Activated T-helper 17 cell treated with anti-CD3 and anti-CD28 coated beads, Interleukin-2, amount 50 U/mL, for 72 hours (primary cell): ENCODE measurements around the gene RSBN1L. TPM values are rescaled to one million over a fixed set of nuclear protein-coding genes. Genes with fewer than 3 reads are reported as not detected.

Experiments used
- ATAC-seq: fragments of 150-1000 bp; cut with Tn5 transposase; replicated peaks from 2 replicates; pipeline ENCODE4 v1.10.0; 2021; ENCODE audit warnings: mild to moderate bottlenecking, moderate library complexity
- H3K27ac Mint-ChIP-seq: one replicate; pipeline ENCODE4 v1.8.0; 2022; ENCODE audit warnings: mixed read lengths
- H3K27me3 Mint-ChIP-seq: one replicate; pipeline ENCODE4 v1.8.0; 2022; ENCODE audit warnings: mixed read lengths
- H3K36me3 Mint-ChIP-seq: one replicate; pipeline ENCODE4 v1.8.0; 2022; ENCODE audit warnings: low read depth, mild to moderate bottlenecking, mixed read lengths
- H3K4me1 Mint-ChIP-seq: one replicate; pipeline ENCODE4 v1.8.0; 2022; ENCODE audit warnings: mixed read lengths
- H3K4me3 Mint-ChIP-seq: one replicate; pipeline ENCODE4 v1.8.0; 2022; ENCODE audit warnings: mild to moderate bottlenecking, mixed read lengths
- H3K9me3 Mint-ChIP-seq: one replicate; pipeline ENCODE4 v1.8.0; 2022; ENCODE audit warnings: mixed read lengths
- total RNA-seq, 2 donors: library from RNA; stranded (reverse); gene quantifications; one replicate each; pipeline ENCODE4 v1.2.3, GENCODE V29; 2022

The RSBN1L gene
- total RNA-seq, 2 donors from 2014 or later = 15.1 to 21.6 TPM

DNA sequence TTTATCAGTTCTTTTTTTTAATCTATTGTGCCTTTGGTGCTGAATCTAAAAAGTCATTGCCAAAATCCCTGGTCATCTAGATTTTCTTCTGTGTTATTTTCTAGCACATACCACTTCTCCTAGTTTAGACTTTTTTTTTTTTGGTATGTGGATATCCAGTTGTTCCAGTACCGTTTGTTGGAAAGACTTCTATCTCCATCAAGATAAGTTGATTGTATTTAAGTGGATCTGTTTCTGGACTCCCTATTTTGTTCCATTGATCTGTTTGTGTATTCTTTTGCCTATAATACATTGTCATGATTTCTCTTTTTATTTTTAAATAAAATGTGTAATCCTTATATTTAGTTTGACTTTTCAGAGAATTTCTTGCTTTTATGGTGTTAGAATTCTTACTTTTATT is 35.5 kb downstream of the RSBN1L start:
- peaks cover 28% of the 10 kb centered on the region for H3K4me1 Mint-ChIP-seq
- H3K4me3 Mint-ChIP-seq = no peak overlapping the region
- H3K9me3 Mint-ChIP-seq = no peaks in the 10 kb centered on the region
- H3K27me3 Mint-ChIP-seq = no peaks in the 10 kb centered on the region
- peaks cover 20% of the 10 kb centered on the region for H3K36me3 Mint-ChIP-seq
- H3K27ac Mint-ChIP-seq = no peak overlapping the region
- ATAC-seq = no peak

DNA sequence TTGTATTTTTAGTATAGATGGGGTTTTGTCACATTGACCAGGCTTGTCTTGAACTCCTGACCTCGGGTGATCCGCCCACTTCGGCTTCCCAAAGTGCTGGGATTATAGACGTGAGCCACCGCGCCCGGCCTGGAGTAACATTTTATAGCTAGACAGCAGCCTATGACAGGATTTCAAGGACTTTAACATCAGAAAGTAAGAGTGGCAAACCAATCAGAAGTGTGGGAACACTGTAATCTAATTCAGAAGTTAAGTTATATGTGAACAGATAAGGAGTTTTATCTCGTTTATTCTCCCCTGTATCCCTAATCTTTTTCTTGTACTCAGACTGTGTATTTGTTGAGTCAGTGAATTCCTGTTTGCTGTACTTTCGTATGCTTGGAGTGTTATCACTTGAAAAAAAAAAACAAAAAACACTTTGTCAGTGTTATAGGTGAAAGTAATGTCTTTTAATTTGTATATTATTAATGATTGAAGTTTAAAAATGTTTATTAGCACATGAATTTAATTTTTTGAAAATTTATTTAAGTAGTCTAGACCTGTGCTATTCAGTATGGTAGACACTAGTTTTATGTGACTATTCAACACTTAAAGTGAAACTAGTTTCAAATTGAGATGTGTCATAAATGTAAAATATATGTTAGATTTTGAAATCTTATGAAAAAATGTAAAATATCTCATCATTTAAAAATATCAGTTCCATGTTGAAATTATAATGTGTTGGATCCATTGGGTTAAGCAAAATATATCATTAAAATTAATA is 38.6 kb downstream of the RSBN1L start:
- no peaks in the 10 kb centered on the region for H3K27me3 Mint-ChIP-seq
- H3K27ac Mint-ChIP-seq = no peak overlapping the region
- peak; percentile 37 for ATAC-seq
- peaks cover 39% of the 10 kb centered on the region for H3K36me3 Mint-ChIP-seq
- H3K9me3 Mint-ChIP-seq = no peaks in the 10 kb centered on the region
- H3K4me3 Mint-ChIP-seq = no peak overlapping the region
- peaks cover 12% of the 10 kb centered on the region for H3K4me1 Mint-ChIP-seq

DNA sequence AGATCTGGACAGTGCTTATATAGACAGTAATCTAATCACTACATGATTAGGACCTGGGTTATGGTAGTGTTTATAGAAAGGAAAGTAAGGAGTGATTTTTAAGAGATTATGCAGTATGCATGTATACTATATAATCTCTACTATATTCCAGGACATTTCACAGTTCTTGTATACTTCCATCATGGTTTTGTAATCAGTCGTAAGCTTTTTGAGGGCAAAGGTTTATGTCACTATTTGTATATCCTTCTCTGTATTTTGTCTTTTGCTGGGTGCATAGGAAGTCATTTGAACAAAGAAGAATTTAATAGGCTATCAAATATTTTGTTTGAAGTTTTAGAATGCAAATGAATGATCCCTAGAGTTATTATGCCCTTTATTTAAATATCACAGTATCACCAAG is 39.2 kb downstream of the RSBN1L start:
- ATAC-seq = no peak
- Mint-ChIP-seq H3K4me1 (peaks cover 5% of the 10 kb centered on the region), H3K27ac (no peak overlapping the region), H3K4me3 (no peak overlapping the region), H3K27me3 (no peaks in the 10 kb centered on the region), H3K9me3 (no peaks in the 10 kb centered on the region), H3K36me3 (peaks cover 39% of the 10 kb centered on the region)

DNA sequence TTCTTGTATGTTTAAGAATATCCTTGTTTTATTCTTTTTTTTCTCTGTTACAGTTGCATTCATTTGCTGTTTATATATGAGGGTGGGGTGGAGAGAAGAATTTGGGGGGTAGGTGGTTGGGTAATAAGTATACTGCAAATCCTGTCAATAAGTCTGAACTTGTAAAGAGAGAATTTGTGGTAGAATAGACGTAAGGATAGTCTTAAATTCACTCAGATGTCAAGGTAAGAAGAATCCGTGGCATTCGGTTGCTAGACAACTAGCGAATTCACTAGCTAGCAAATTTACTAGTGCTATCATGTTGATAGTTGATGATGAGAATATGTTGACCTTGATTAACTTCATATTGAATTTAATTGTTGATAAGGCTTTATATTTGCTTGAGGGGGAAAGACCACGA is 40.7 kb downstream of the RSBN1L start:
- H3K4me3 Mint-ChIP-seq = no peak overlapping the region
- no peak for ATAC-seq
- peaks cover 40% of the 10 kb centered on the region for H3K36me3 Mint-ChIP-seq
- peaks cover 5% of the 10 kb centered on the region for H3K4me1 Mint-ChIP-seq
- no peaks in the 10 kb centered on the region for H3K27me3 Mint-ChIP-seq
- no peaks in the 10 kb centered on the region for H3K9me3 Mint-ChIP-seq
- H3K27ac Mint-ChIP-seq = no peak overlapping the region

DNA sequence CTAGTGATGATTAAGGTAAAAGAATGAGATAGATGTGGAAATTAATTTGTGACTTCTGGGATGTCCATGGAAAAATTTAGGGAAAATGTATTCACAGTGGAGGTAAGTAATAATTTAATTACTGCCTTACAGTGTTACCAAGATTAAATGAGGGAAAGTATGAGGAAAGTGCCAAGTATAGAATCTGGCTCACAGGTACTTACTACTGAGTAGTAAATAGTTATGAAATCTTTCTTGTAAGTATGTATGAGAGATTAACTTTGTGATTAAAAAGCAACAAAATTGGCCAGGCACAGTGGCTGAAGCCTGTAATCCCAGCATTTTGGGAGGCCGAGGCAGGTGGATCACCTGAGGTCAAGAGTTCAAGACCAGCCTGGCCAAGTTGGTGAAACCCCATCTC is 42.1 kb downstream of the RSBN1L start:
- no peak for ATAC-seq
- H3K27ac Mint-ChIP-seq = no peak overlapping the region
- no peaks in the 10 kb centered on the region for H3K4me1 Mint-ChIP-seq
- peaks cover 49% of the 10 kb centered on the region for H3K36me3 Mint-ChIP-seq
- no peaks in the 10 kb centered on the region for H3K27me3 Mint-ChIP-seq
- no peak overlapping the region for H3K4me3 Mint-ChIP-seq
- no peaks in the 10 kb centered on the region for H3K9me3 Mint-ChIP-seq

DNA sequence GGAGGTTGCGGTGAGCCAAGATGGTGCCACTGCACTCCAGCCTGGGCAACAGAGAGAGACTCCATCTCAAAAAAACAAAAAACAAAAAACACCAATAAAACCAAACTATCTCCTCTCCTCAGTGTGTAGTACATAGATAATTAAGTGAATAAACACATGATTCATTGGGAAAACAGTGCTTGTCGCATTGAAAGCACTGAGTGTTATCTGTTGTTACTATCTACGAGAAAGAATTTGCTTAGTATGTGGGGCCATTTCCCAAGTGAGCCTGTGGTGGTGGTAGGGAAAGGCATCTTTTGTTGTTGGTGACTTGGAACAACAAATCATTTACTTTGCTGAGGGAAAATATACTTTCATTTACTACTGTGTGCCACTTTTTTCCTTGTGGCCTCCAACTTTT is 42.6 kb downstream of the RSBN1L start:
- Mint-ChIP-seq H3K36me3 (peaks cover 53% of the 10 kb centered on the region), H3K27me3 (no peaks in the 10 kb centered on the region), H3K4me3 (no peak overlapping the region), H3K9me3 (no peaks in the 10 kb centered on the region), H3K4me1 (no peaks in the 10 kb centered on the region), H3K27ac (no peak overlapping the region)
- ATAC-seq = no peak

DNA sequence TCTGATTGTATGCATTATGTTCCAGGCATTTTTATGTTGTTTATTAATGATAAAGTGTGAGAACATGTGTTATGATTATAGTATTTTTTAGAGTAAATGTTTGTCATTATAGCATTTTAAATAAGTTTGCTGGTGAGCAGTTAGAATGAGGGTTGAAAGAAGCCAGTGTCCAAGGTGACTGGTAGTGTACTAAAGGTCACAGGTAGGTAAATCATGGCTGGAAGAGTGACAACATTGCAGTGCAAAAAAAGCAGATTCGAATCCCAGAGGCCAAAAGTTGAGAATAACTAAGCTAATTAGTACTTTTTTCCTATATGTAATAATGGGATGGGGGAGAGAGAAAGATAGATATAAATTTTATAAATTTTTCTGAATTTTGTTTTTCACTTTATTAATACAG is 44.0 kb downstream of the RSBN1L start:
- Mint-ChIP-seq H3K4me1 (no peaks in the 10 kb centered on the region), H3K27ac (no peak overlapping the region), H3K36me3 (peaks cover 55% of the 10 kb centered on the region), H3K9me3 (no peaks in the 10 kb centered on the region), H3K4me3 (no peak overlapping the region), H3K27me3 (no peaks in the 10 kb centered on the region)
- no peak for ATAC-seq

DNA sequence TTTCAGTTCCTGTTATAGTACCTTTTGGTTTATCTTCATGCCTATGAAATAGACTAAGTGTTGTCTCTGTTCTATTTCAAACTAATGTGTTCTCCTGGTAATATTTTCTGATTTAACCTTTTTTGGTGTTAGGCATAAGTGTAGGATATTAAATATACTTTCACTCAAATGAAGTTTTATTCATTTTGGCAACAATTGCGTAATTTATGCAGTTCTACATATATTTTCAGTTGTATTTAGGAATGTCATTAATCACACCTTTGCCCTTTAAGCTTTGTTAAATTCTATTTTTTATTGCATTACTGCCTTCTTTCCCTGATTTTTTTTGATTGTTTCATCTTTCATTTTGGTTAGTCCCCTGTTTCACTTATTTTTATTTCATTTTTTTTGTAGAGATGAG is 47.3 kb downstream of the RSBN1L start:
- no peak for ATAC-seq
- H3K36me3 Mint-ChIP-seq = peaks cover 24% of the 10 kb centered on the region
- no peaks in the 10 kb centered on the region for H3K27me3 Mint-ChIP-seq
- H3K27ac Mint-ChIP-seq = peak overlapping the region; percentile 63
- H3K9me3 Mint-ChIP-seq = no peaks in the 10 kb centered on the region
- peaks cover 10% of the 10 kb centered on the region for H3K4me1 Mint-ChIP-seq
- H3K4me3 Mint-ChIP-seq = no peak overlapping the region

DNA sequence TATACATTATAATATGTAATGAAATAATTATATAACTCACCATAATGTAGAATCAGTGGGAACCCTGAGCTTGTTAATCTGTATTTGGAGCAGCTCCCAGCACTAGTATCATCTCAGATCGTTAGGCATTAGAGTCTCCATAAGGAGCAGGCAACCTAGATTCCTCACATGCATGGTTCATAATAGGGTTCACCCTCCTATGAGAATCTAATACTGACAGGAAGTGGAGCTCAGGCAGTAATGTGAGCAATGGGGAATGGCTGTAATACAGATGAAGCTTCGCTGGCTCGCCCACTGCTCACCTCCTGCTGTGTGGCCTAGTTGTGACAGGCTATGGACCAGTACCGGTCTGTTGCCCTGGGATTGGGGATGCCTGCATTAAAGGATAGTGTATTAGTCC is 49.5 kb downstream of the RSBN1L start:
- Mint-ChIP-seq H3K27me3 (no peaks in the 10 kb centered on the region), H3K9me3 (no peaks in the 10 kb centered on the region), H3K27ac (no peak overlapping the region), H3K4me1 (peaks cover 15% of the 10 kb centered on the region), H3K36me3 (peaks cover 32% of the 10 kb centered on the region), H3K4me3 (no peak overlapping the region)
- no peak for ATAC-seq

DNA sequence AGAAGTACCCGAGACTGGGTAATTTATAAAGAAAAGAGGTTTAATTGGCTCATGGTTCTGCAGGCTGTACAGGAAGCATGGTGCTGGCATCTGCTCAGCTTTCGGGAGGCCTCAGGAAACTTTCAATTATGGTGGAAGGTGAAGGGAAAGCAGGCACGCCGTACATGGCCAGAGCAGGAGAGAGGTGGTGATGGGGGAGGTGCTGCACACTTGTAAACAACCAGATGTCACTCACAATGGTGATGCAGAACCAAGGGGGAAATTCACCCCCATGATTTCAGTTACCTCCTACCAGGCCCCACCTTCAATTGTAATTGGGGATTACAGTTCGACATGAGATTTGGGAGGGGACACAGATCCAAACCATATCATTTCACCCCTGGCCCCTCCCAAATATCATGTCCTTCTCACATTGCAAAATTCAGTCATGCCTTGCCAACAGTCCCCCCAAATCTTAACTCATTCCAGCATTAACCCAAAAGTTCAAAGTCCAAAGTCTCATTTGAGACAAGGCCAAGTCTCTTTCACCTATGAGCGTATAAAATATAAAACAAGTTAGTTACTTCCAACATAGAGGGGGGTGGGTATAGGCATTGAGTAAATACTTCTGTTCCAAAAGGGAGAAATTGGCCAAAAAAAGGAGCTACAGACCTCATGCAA is 50.0 kb downstream of the RSBN1L start:
- Mint-ChIP-seq H3K27me3 (no peaks in the 10 kb centered on the region), H3K4me1 (peaks cover 17% of the 10 kb centered on the region), H3K27ac (no peak overlapping the region), H3K4me3 (no peak overlapping the region), H3K36me3 (peaks cover 37% of the 10 kb centered on the region), H3K9me3 (no peaks in the 10 kb centered on the region)
- no peak for ATAC-seq

DNA sequence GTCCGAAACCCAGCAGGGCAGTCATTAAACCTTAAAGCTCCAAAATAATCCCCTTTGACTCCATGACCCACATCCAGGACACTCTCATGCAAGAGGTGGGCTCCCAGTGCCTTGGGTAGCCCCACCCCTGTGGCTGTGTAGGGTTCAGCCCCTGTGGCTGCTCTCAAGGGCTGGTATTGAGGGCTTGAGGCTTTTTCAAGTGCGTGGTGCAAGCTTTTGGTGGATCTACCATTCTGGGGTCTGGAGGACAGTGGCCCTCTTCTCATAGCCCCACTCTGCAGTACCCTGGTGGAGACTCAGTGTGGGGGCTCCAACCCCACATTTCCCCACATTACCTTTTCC is 50.5 kb downstream of the RSBN1L start:
- no peaks in the 10 kb centered on the region for H3K9me3 Mint-ChIP-seq
- H3K27me3 Mint-ChIP-seq = no peaks in the 10 kb centered on the region
- peak overlapping the region; percentile 59 for H3K27ac Mint-ChIP-seq
- H3K4me3 Mint-ChIP-seq = no peak overlapping the region
- H3K4me1 Mint-ChIP-seq = peaks cover 17% of the 10 kb centered on the region
- no peak for ATAC-seq
- H3K36me3 Mint-ChIP-seq = peaks cover 41% of the 10 kb centered on the region

DNA sequence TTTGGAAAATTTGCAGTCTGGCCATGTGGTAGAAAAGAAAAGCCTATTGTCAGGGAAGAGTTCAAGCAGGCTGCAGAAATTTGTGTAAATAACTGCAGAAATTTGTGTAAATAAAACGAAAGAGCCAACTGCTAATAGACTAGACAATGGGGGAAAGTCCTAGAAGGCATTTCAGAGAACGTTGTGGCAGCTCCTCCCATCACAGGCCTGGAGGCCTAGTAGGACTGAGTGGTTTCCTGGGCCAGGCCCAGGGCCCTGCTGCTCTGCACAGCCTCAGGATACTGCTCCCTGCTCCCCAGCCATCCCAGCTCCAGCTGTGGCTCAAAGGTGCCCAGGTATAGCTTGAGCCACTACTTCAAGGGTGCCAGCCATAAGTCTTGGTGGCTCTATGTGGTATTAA is 50.9 kb downstream of the RSBN1L start:
- Mint-ChIP-seq H3K27me3 (no peaks in the 10 kb centered on the region), H3K4me3 (no peak overlapping the region), H3K9me3 (no peaks in the 10 kb centered on the region), H3K27ac (peak overlapping the region; percentile 59), H3K4me1 (peaks cover 20% of the 10 kb centered on the region), H3K36me3 (peaks cover 39% of the 10 kb centered on the region)
- no peak for ATAC-seq

DNA sequence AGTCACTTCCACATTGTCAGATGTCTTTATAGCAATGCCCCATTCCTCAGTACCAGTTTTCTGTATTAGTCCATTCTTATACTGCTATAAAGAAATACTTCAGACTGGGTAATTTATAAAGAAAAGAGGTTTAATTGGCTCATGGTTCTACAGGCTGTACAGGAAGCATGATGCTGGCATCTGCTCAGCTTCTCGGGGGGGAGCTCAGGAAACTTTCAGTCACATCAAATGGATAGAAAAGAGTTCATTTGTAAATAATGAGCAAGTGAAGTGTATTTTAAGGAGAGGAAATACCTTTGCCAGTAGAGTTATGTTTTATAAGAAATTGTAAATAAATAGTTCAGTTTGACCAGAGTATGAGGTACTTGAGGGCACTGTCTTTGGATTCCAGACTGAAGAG is 51.5 kb downstream of the RSBN1L start:
- H3K27me3 Mint-ChIP-seq = no peaks in the 10 kb centered on the region
- H3K9me3 Mint-ChIP-seq = no peaks in the 10 kb centered on the region
- H3K4me3 Mint-ChIP-seq = no peak overlapping the region
- H3K4me1 Mint-ChIP-seq = peaks cover 25% of the 10 kb centered on the region
- no peak for ATAC-seq
- H3K27ac Mint-ChIP-seq = peak overlapping the region; percentile 59
- H3K36me3 Mint-ChIP-seq = peaks cover 35% of the 10 kb centered on the region

DNA sequence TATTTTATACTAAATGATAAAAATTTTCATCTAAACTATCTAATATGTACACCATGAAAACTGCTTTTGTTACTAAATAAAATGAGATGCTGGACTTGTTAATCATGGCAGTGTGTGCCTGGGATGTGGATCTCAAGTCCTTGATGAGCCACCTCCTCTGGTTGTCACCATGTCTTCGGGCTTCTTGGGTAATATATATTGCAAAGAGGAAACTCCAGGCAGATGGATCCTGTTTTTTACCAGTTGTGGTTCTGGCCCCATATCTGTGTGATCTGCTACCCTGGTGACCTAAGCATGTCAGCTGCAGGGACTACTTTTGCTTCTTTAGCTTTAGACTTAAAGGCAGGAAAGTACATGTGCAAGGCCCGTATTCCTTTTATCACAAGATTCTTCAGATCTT is 55.8 kb downstream of the RSBN1L start:
- Mint-ChIP-seq H3K9me3 (no peaks in the 10 kb centered on the region), H3K36me3 (peaks cover 26% of the 10 kb centered on the region), H3K27me3 (no peaks in the 10 kb centered on the region), H3K27ac (peak overlapping the region; percentile 13), H3K4me3 (no peak overlapping the region), H3K4me1 (peaks cover 32% of the 10 kb centered on the region)
- ATAC-seq = peak; percentile 9

DNA sequence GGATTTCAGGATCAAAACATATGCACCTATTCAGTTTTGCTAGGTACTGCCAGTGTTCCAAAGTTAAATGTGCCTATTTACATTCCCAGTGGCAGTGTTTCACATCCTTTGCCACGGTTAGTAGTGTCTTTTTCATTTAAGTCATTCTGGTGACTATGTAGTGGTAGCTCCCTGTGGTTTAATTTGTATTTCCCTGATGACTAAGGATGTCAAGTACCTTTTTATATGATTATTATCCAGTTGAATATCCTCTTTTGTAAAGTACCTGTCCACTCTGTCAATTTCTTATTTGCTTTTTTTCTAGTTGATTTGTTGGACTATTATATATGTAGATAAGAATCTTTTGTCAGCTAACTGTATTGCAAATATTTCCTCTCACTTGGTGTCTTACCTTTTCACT is 56.9 kb downstream of the RSBN1L start:
- peaks cover 32% of the 10 kb centered on the region for H3K4me1 Mint-ChIP-seq
- no peaks in the 10 kb centered on the region for H3K9me3 Mint-ChIP-seq
- H3K4me3 Mint-ChIP-seq = no peak overlapping the region
- H3K36me3 Mint-ChIP-seq = peaks cover 31% of the 10 kb centered on the region
- ATAC-seq = peak; percentile 63
- H3K27ac Mint-ChIP-seq = peak overlapping the region; percentile 13
- no peaks in the 10 kb centered on the region for H3K27me3 Mint-ChIP-seq
